NT2/D1 (cell line): ENCODE measurements around the gene VWC2.

Experiments used
- SUZ12 ChIP-seq: IDR thresholded peaks from 2 replicates; pipeline ENCODE4 v1.6.1; 2011; ENCODE audit not compliant: insufficient read length, insufficient read depth; ENCODE audit errors: extremely low read depth
- ZNF274 ChIP-seq: IDR thresholded peaks from 2 replicates; pipeline ENCODE4 v1.6.1; 2011; ENCODE audit warnings: mild to moderate bottlenecking, low read depth, low read length

DNA sequence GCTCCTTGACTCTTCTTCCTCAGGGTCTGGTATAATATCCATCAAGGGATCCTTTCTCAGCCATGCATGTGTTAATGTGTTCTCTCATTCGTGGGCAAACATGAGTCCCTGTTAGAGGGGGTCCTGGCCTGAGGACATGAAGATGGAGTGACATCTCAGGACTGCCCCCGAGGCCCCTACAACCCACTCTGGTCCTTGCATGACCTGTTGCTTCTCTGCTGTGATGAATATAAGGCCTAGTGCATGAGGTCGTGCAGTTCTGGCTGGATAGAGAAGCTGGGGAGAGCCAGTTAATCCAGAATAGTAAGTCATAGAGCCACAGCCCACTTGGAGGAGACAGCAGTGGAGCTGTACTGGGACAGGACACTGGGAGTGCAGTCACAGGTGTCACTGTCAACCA, 4.6 kb upstream of the VWC2 start:
- TF ChIP-seq SUZ12, result no peak
- TF ChIP-seq ZNF274, result no peak
